Measurements from ENCODE around the gene ENTHD1. TPM values are rescaled to one million over a fixed set of nuclear protein-coding genes. Genes with fewer than 3 reads are reported as not detected.

ENTHD1 gene
- total and polyA plus RNA-seq, 9 of the 15 experiments (the other 6 are each of a cell fraction or from before 2014, with no cell fraction given), result 0.13 to 0.98 (median 0.35) TPM

GRCh38 chr22:39785232-39785631 is 108.3 kb downstream of the ENTHD1 start (continued):
- TF ChIP-seq ZNF3 (CRISPR knock-in tag; IDR thresholded peaks at IDR 0.05) (no peak), ZNF12 (CRISPR knock-in tag; IDR thresholded peaks at IDR 0.05) (no peak), THRB (CRISPR knock-in tag; conservative IDR thresholded peaks at IDR 0.05) (no peak), CTCFL (IDR thresholded peaks at IDR 0.05; ENCODE audit: borderline replicate concordance, insufficient read depth, low read depth, low read length, poor library complexity, severe bottlenecking) (no peak), FOXJ2 (tag; IDR thresholded peaks at IDR 0.05) (no peak), ZNF384 (IDR thresholded peaks at IDR 0.05; ENCODE audit: low read depth, low read length) (no peak)

GRCh38 chr22:39777716-39778454 is 115.7 kb downstream of the ENTHD1 start:
- in situ Hi-C loops (cut with MboI), result no loop called here
- TF ChIP-seq DMBX1 (CRISPR knock-in tag; IDR thresholded peaks at IDR 0.05; ENCODE audit: borderline replicate concordance) (no peak), ZNF239 (CRISPR knock-in tag; IDR thresholded peaks at IDR 0.05) (no peak), MAFF (IDR thresholded peaks at IDR 0.05; ENCODE audit: low read length) (no peak), RFX1 (IDR thresholded peaks at IDR 0.05) (no peak), ZNF280A (IDR thresholded peaks at IDR 0.05; ENCODE audit: low read depth, partially characterized antibody) (no peak), PCBP1 (IDR thresholded peaks at IDR 0.05; ENCODE audit: low read depth, low read length, poor library complexity, severe bottlenecking) (no peak), ARHGAP35 (IDR thresholded peaks at IDR 0.05; ENCODE audit: partially characterized antibody) (no peak), STAT5B (CRISPR knock-in tag; IDR thresholded peaks at IDR 0.05) (no peak), CHD4 (IDR thresholded peaks at IDR 0.05; ENCODE audit: insufficient read depth, insufficient replicate concordance, low read depth, low read length, poor library complexity, severe bottlenecking) (no peak), MEF2A (IDR thresholded peaks at IDR 0.05; ENCODE audit: control insufficient read depth, low read depth, low read length) (no peak)

More at GRCh38 chr22:39777716-39778454, 115.7 kb downstream of the ENTHD1 start:
- intact Hi-C loops (cut with micrococcal nuclease), result no loop called here
- no TSS peak for BruUV-seq (replicated peaks)
- DNase-seq (ENCODE audit: extremely low read depth in 1 of 4, low spot score in 3 of 4) (no peak), FAIRE-seq (no peak), ATAC-seq (no peak)
- POLR2A ChIA-PET, result no interaction called here
- WGBS (ENCODE audit: insufficient coverage, low coverage, missing lambda C conversion rate), result 53% methylated on average over 5 of the region's 5 CpGs
- Histone ChIP-seq H3K9me3 (replicated peaks; ENCODE audit: control insufficient read depth, insufficient read depth, low read depth, low read length) (no peaks in the 10 kb centered on the region), H3K27ac (ENCODE audit: extremely low read depth, low read depth, low read length) (no peak overlapping the region), H3K36me3 (ENCODE audit: control insufficient read depth, insufficient read depth, low read length) (no peaks in the 10 kb centered on the region), H3K4me1 (replicated peaks in 1 of 2; ENCODE audit: control insufficient read depth in 2 of 2, insufficient read depth in 2 of 2, low read length in 2 of 2) (peaks cover 0 to 14% of the 10 kb centered on the region in 2 experiments; a peak in 4 of 5 replicates), H3K4me2 (ENCODE audit: insufficient read depth, low read length) (no peak overlapping the region), H3K4me3 (no peak overlapping the region), H4K20me1 (replicated peaks; ENCODE audit: control insufficient read depth, insufficient read depth, low read length) (no peaks in the 10 kb centered on the region), H3K9me1 (ENCODE audit: control insufficient read depth, insufficient read depth, low read length) (no peaks in the 10 kb centered on the region), H3K27me3 (ENCODE audit: control insufficient read depth in 2 of 2, insufficient read depth in 2 of 2, low read length in 2 of 2) (no peaks in the 10 kb centered on the region), H3K79me2 (ENCODE audit: control insufficient read depth, insufficient read depth, low read length) (no peaks in the 10 kb centered on the region), H2AFZ (ENCODE audit: low read depth, low read length) (no peak overlapping the region), H3K9ac (ENCODE audit: insufficient read depth in 1 of 2, low read depth in 2 of 2, low read length in 2 of 2) (no peak overlapping the region)
- CTCF ChIA-PET (ENCODE audit: low intra/inter-chr PET ratio), result no interaction called here

All from K562 (cell line).